Activated B cell treated with CpG ODN at 0.5 μM for 24 hours (primary cell): ENCODE results near the gene PDYN. TPM values are rescaled to one million over a fixed set of nuclear protein-coding genes. Genes with fewer than 3 reads are reported as not detected.

Source experiments
- ATAC-seq: fragments of 200-7000 bp; cut with Tn5 transposase; one replicate; pipeline ENCODE4 v1.10.0; 2021; ENCODE audit warnings: low read depth, mild to moderate bottlenecking, moderate library complexity
- CTCF ChIA-PET: fragments of 350-600 bp; sonication (Branson Sonifier 250); formaldehyde crosslinking; loops from one replicate; lab custom pipeline; 2021; ENCODE audit warnings: antibody characterized with exemption; lab: Charles Lee
- POLR2A ChIA-PET: fragments of 350-600 bp; sonication (Branson Sonifier 250); formaldehyde crosslinking; loops from one replicate; lab custom pipeline; 2021; ENCODE audit warnings: antibody characterized with exemption; lab: Charles Lee
- DNase-seq: peaks from one replicate; pipeline ENCODE4 v3.0.0; 2022
- H3K27ac Mint-ChIP-seq: one replicate; pipeline ENCODE4 v1.8.0; 2020; ENCODE audit warnings: mixed read lengths
- H3K27me3 Mint-ChIP-seq: one replicate; pipeline ENCODE4 v1.8.0; 2021; ENCODE audit warnings: mixed read lengths
- H3K36me3 Mint-ChIP-seq: one replicate; pipeline ENCODE4 v1.8.0; 2021; ENCODE audit warnings: low read depth, mixed read lengths
- H3K4me1 Mint-ChIP-seq: one replicate; pipeline ENCODE4 v1.8.0; 2021; ENCODE audit warnings: mixed read lengths
- H3K4me3 Mint-ChIP-seq: one replicate; pipeline ENCODE4 v1.8.0; 2020; ENCODE audit warnings: mild to moderate bottlenecking, mixed read lengths
- H3K9me3 Mint-ChIP-seq: one replicate; pipeline ENCODE4 v1.8.0; 2020; ENCODE audit warnings: mixed read lengths
- CTCF ChIP-seq: fragments of 200-600 bp; IDR thresholded peaks from one replicate; pipeline ENCODE4 v1.8.0; 2022; ENCODE audit warnings: antibody characterized with exemption, mild to moderate bottlenecking
- intact Hi-C: fragments of 100-400 bp; cut with micrococcal nuclease; formaldehyde crosslinking; loops from one replicate; pipeline ENCODE4 v1.15.1; 2024
- total RNA-seq: library from RNA; stranded (reverse); gene quantifications from 2 replicates; pipeline ENCODE4 v1.2.3, GENCODE V29; 2022

PDYN gene
- total RNA-seq, 1 donor from 2014 or later, result not detected

GRCh38 chr20:2001119-2001518 is 7.3 kb upstream of the PDYN start:
- ATAC-seq (no peak), DNase-seq (no peak)
- Mint-ChIP-seq H3K27me3 (peaks cover 31% of the 10 kb centered on the region), H3K9me3 (no peaks in the 10 kb centered on the region), H3K27ac (no peak overlapping the region), H3K4me3 (no peak overlapping the region), H3K4me1 (no peaks in the 10 kb centered on the region), H3K36me3 (no peaks in the 10 kb centered on the region)
- intact Hi-C loops, result no loop called here
- ChIA-PET POLR2A (no interaction called here), CTCF (no interaction called here)
- TF ChIP-seq CTCF, result no peak

DNA sequence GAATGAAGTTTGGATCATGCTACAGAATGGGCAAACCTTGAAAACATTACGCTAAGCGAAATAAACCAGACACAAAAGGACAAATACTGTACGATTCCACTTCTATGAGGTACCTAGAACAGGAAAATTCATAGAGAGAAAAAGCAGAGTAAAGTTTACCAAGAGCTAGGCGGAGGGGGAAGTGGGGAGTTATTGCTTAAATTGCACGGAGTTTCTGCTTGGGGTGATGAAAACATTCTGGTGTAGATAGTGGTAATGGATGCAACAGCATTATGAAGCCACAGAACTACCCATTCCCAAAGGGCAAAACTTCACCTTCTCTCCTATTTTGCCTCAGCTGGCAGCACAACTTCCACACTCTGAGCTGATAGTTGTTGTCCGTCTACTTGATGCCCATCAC is 6.4 kb upstream of the PDYN start:
- H3K27ac Mint-ChIP-seq, result no peak overlapping the region
- CTCF ChIA-PET, result no interaction called here
- POLR2A ChIA-PET, result no interaction called here
- DNase-seq (no peak), ATAC-seq (no peak)
- no peaks in the 10 kb centered on the region for H3K36me3 Mint-ChIP-seq
- intact Hi-C loops, result no loop called here
- H3K9me3 Mint-ChIP-seq, result no peaks in the 10 kb centered on the region
- H3K4me1 Mint-ChIP-seq, result no peaks in the 10 kb centered on the region
- peaks cover 37% of the 10 kb centered on the region for H3K27me3 Mint-ChIP-seq
- TF ChIP-seq CTCF, result no peak
- H3K4me3 Mint-ChIP-seq, result no peak overlapping the region

DNA sequence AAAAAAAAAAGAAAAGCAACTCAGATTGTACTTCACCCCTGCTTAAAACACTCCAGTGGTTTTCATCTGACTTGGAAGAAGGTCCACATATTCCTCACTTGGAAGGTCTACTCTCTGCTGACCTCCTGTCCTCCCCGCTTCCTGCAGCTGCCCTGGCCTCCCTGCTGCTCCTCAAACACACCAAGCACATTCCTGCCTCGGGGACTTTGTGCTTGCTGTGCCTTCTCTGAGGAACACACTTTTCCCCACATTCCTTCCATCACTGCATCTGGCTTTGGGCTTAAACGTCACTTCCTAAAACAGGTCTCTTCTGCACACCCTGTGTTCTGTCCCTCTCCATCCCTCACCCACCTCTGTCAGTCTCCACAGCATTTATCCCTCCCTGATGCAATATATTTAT is 4.9 kb upstream of the PDYN start:
- no peaks in the 10 kb centered on the region for H3K9me3 Mint-ChIP-seq
- no peaks in the 10 kb centered on the region for H3K4me1 Mint-ChIP-seq
- CTCF ChIA-PET, result no interaction called here
- H3K27ac Mint-ChIP-seq, result no peak overlapping the region
- DNase-seq, result no peak
- ATAC-seq, result no peak
- no peak overlapping the region for H3K4me3 Mint-ChIP-seq
- H3K36me3 Mint-ChIP-seq, result no peaks in the 10 kb centered on the region
- peaks cover 48% of the 10 kb centered on the region for H3K27me3 Mint-ChIP-seq
- TF ChIP-seq CTCF, result no peak
- intact Hi-C loops, result no loop called here
- POLR2A ChIA-PET, result no interaction called here

DNA sequence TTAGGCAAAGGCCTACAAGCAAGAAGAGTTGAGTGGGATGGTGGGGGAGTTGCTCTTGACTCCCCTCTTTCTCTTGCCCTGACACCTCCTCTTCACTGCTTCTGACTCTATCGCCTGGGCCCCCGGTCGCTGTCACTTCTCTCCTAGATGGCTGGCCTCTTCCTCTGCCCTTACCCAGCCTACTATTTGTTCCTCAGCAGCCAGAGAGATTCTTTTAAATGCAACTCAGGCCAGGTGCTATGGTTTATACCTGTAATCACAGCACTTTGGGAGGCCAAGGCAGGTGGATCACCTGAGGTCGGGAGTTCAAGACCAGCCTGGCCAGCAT is 4.3 kb upstream of the PDYN start:
- peaks cover 53% of the 10 kb centered on the region for H3K27me3 Mint-ChIP-seq
- CTCF ChIA-PET, result no interaction called here

GRCh38 chr20:1997483-1998192 is 3.8 kb upstream of the PDYN start:
- Mint-ChIP-seq H3K9me3 (no peaks in the 10 kb centered on the region), H3K4me1 (no peaks in the 10 kb centered on the region), H3K27me3 (peaks cover 56% of the 10 kb centered on the region), H3K4me3 (no peak overlapping the region), H3K36me3 (no peaks in the 10 kb centered on the region), H3K27ac (no peak overlapping the region)
- TF ChIP-seq CTCF, result no peak
- ATAC-seq (no peak), DNase-seq (no peak)
- ChIA-PET CTCF (interaction anchor here (0.7 kb wide), 1 partner anchor 175 kb away, joined by 3 read pairs; no protein-coding TSS in a partner anchor), POLR2A (no interaction called here)
- intact Hi-C loops, result no loop called here

More for the DNA sequence above, 4.3 kb upstream of the PDYN start:
- Mint-ChIP-seq H3K4me3 (no peak overlapping the region), H3K36me3 (no peaks in the 10 kb centered on the region), H3K4me1 (no peaks in the 10 kb centered on the region), H3K9me3 (no peaks in the 10 kb centered on the region), H3K27ac (no peak overlapping the region)
- intact Hi-C loops, result no loop called here
- no peak for ATAC-seq
- POLR2A ChIA-PET, result no interaction called here
- TF ChIP-seq CTCF, result no peak
- no peak for DNase-seq
